GM10266 (cell line): ENCODE data around the gene SLC66A1.

ENCODE experiments used
- DNase-seq: peaks from one replicate; pipeline ENCODE4 v3.0.0; 2012; ENCODE audit errors: extremely low spot score
- CTCF ChIP-seq: IDR thresholded peaks from 2 replicates; pipeline ENCODE4 v1.5.1; 2012; ENCODE audit warnings: mild to moderate bottlenecking, low read depth; ENCODE audit not compliant: control insufficient read depth, insufficient read depth; ENCODE audit errors: missing control alignments

Gene SLC66A1

GRCh38 chr1:19315378-19316198 lies 3.5 kb downstream of the SLC66A1 start:
- TF ChIP-seq CTCF = no peak
- peak; percentile 51 for DNase-seq

- no peak for DNase-seq
- TF ChIP-seq CTCF = no peak
Measured at GRCh38 chr1:19317126-19317910, 5.2 kb downstream of the SLC66A1 start.

GRCh38 chr1:19319196-19319595 lies 7.1 kb downstream of the SLC66A1 start:
- no peak for TF ChIP-seq CTCF
- no peak for DNase-seq

- DNase-seq = no peak
- TF ChIP-seq CTCF = no peak
Measured at GRCh38 chr1:19321071-19321470, 8.9 kb downstream of the SLC66A1 start.

- no peak for TF ChIP-seq CTCF
- no peak for DNase-seq
Measured at GRCh38 chr1:19322481-19322880, 10.4 kb downstream of the SLC66A1 start.

GRCh38 chr1:19323987-19324664 lies 12.0 kb downstream of the SLC66A1 start:
- no peak for TF ChIP-seq CTCF
- DNase-seq = no peak
